T-helper 2 cell treated with Interferon-gamma antibody and Interleukin-4, amounts not matched to agents 5 μg/mL and 100 μg/mL, for 36 hours (primary cell): ENCODE measurements around the gene APBA2.

Source experiments
- DNase-seq: peaks from one replicate; pipeline ENCODE4 v3.0.0; 2021; ENCODE audit warnings: low spot score
- H3K27ac Mint-ChIP-seq: one replicate; pipeline ENCODE4 v1.8.0; 2021; ENCODE audit warnings: mild to moderate bottlenecking, mixed read lengths
- H3K27me3 Mint-ChIP-seq: one replicate; pipeline ENCODE4 v1.8.0; 2021; ENCODE audit warnings: low read depth, mixed read lengths
- H3K36me3 Mint-ChIP-seq: one replicate; pipeline ENCODE4 v1.8.0; 2021; ENCODE audit warnings: low read depth, mixed read lengths
- H3K4me1 Mint-ChIP-seq: one replicate; pipeline ENCODE4 v1.8.0; 2021; ENCODE audit warnings: low read depth, mixed read lengths
- H3K4me3 Mint-ChIP-seq: one replicate; pipeline ENCODE4 v1.8.0; 2022; ENCODE audit warnings: mild to moderate bottlenecking, moderate library complexity, mixed read lengths
- H3K9me3 Mint-ChIP-seq: one replicate; pipeline ENCODE4 v1.8.0; 2021; ENCODE audit warnings: mixed read lengths

Gene APBA2

GRCh38 chr15:28963711-28964081 is 77.9 kb downstream of the APBA2 start:
- Mint-ChIP-seq H3K4me1 (peaks cover 15% of the 10 kb centered on the region), H3K27ac (no peak overlapping the region), H3K4me3 (no peak overlapping the region), H3K9me3 (no peaks in the 10 kb centered on the region), H3K27me3 (no peaks in the 10 kb centered on the region), H3K36me3 (peaks cover 1% of the 10 kb centered on the region)
- DNase-seq = peak; percentile 17

- no peak overlapping the region for H3K4me3 Mint-ChIP-seq
- no peak overlapping the region for H3K27ac Mint-ChIP-seq
- no peaks in the 10 kb centered on the region for H3K9me3 Mint-ChIP-seq
- no peaks in the 10 kb centered on the region for H3K27me3 Mint-ChIP-seq
- peaks cover 15% of the 10 kb centered on the region for H3K4me1 Mint-ChIP-seq
- no peak for DNase-seq
- H3K36me3 Mint-ChIP-seq = peaks cover 1% of the 10 kb centered on the region
Measured at GRCh38 chr15:28964098-28964497, 78.3 kb downstream of the APBA2 start.

- no peak overlapping the region for H3K27ac Mint-ChIP-seq
- H3K4me1 Mint-ChIP-seq = peaks cover 15% of the 10 kb centered on the region
- no peak overlapping the region for H3K4me3 Mint-ChIP-seq
- no peak for DNase-seq
- no peaks in the 10 kb centered on the region for H3K9me3 Mint-ChIP-seq
- H3K27me3 Mint-ChIP-seq = peaks cover 9% of the 10 kb centered on the region
- H3K36me3 Mint-ChIP-seq = peaks cover 1% of the 10 kb centered on the region
Measured at GRCh38 chr15:28967066-28967465, 81.3 kb downstream of the APBA2 start.

- peaks cover 11% of the 10 kb centered on the region for H3K27me3 Mint-ChIP-seq
- peaks cover 12% of the 10 kb centered on the region for H3K4me1 Mint-ChIP-seq
- no peak overlapping the region for H3K27ac Mint-ChIP-seq
- no peaks in the 10 kb centered on the region for H3K9me3 Mint-ChIP-seq
- no peak overlapping the region for H3K4me3 Mint-ChIP-seq
- no peak for DNase-seq
- H3K36me3 Mint-ChIP-seq = peaks cover 1% of the 10 kb centered on the region
Measured at GRCh38 chr15:28967990-28968389, 82.2 kb downstream of the APBA2 start.

- H3K36me3 Mint-ChIP-seq = no peaks in the 10 kb centered on the region
- peaks cover 12% of the 10 kb centered on the region for H3K27me3 Mint-ChIP-seq
- DNase-seq = no peak
- no peak overlapping the region for H3K27ac Mint-ChIP-seq
- H3K9me3 Mint-ChIP-seq = no peaks in the 10 kb centered on the region
- peaks cover 6% of the 10 kb centered on the region for H3K4me1 Mint-ChIP-seq
- H3K4me3 Mint-ChIP-seq = no peak overlapping the region
Measured at GRCh38 chr15:28969511-28970085, 83.8 kb downstream of the APBA2 start.

GRCh38 chr15:28974142-28974541 is 88.4 kb downstream of the APBA2 start:
- no peak overlapping the region for H3K27ac Mint-ChIP-seq
- no peaks in the 10 kb centered on the region for H3K9me3 Mint-ChIP-seq
- H3K27me3 Mint-ChIP-seq = peaks cover 12% of the 10 kb centered on the region
- DNase-seq = no peak
- no peak overlapping the region for H3K4me3 Mint-ChIP-seq
- peaks cover 7% of the 10 kb centered on the region for H3K4me1 Mint-ChIP-seq
- H3K36me3 Mint-ChIP-seq = no peaks in the 10 kb centered on the region

- Mint-ChIP-seq H3K27me3 (peaks cover 12% of the 10 kb centered on the region), H3K4me3 (no peak overlapping the region), H3K9me3 (no peaks in the 10 kb centered on the region), H3K36me3 (no peaks in the 10 kb centered on the region), H3K4me1 (peaks cover 7% of the 10 kb centered on the region), H3K27ac (no peak overlapping the region)
- peak; percentile 52 for DNase-seq
Measured at GRCh38 chr15:28975766-28976179, 90.0 kb downstream of the APBA2 start.

- H3K4me3 Mint-ChIP-seq = no peak overlapping the region
Measured at GRCh38 chr15:28977377-28978010, 91.7 kb downstream of the APBA2 start.

GRCh38 chr15:28978011-28978378 is 92.2 kb downstream of the APBA2 start:
- no peak for DNase-seq
- no peaks in the 10 kb centered on the region for H3K9me3 Mint-ChIP-seq
- H3K4me1 Mint-ChIP-seq = peaks cover 7% of the 10 kb centered on the region
- H3K27ac Mint-ChIP-seq = no peak overlapping the region
- H3K27me3 Mint-ChIP-seq = peaks cover 4% of the 10 kb centered on the region
- no peaks in the 10 kb centered on the region for H3K36me3 Mint-ChIP-seq
- no peak overlapping the region for H3K4me3 Mint-ChIP-seq

More at GRCh38 chr15:28977377-28978010, 91.7 kb downstream of the APBA2 start:
- Mint-ChIP-seq H3K4me1 (peaks cover 7% of the 10 kb centered on the region), H3K9me3 (no peaks in the 10 kb centered on the region), H3K27ac (no peak overlapping the region), H3K27me3 (peaks cover 5% of the 10 kb centered on the region), H3K36me3 (no peaks in the 10 kb centered on the region)
- DNase-seq = no peak

- Mint-ChIP-seq H3K27ac (no peak overlapping the region), H3K9me3 (no peaks in the 10 kb centered on the region), H3K4me1 (peaks cover 5% of the 10 kb centered on the region), H3K36me3 (no peaks in the 10 kb centered on the region), H3K27me3 (peaks cover 3% of the 10 kb centered on the region), H3K4me3 (no peak overlapping the region)
- no peak for DNase-seq
Measured at GRCh38 chr15:28978661-28979060, 92.9 kb downstream of the APBA2 start.

GRCh38 chr15:28979208-28979841 is 93.6 kb downstream of the APBA2 start:
- Mint-ChIP-seq H3K27ac (no peak overlapping the region), H3K4me3 (no peak overlapping the region)
- no peak for DNase-seq

GRCh38 chr15:28980709-28981350 is 95.1 kb downstream of the APBA2 start:
- Mint-ChIP-seq H3K4me3 (no peak overlapping the region), H3K9me3 (no peaks in the 10 kb centered on the region), H3K4me1 (peaks cover 4% of the 10 kb centered on the region), H3K27me3 (peaks cover 3% of the 10 kb centered on the region), H3K36me3 (no peaks in the 10 kb centered on the region), H3K27ac (no peak overlapping the region)
- no peak for DNase-seq

More at GRCh38 chr15:28979208-28979841, 93.6 kb downstream of the APBA2 start:
- Mint-ChIP-seq H3K4me1 (peaks cover 3% of the 10 kb centered on the region), H3K36me3 (no peaks in the 10 kb centered on the region), H3K27me3 (peaks cover 3% of the 10 kb centered on the region), H3K9me3 (no peaks in the 10 kb centered on the region)

GRCh38 chr15:28981351-28981720 is 95.6 kb downstream of the APBA2 start:
- H3K27ac Mint-ChIP-seq = no peak overlapping the region
- no peaks in the 10 kb centered on the region for H3K36me3 Mint-ChIP-seq
- H3K4me1 Mint-ChIP-seq = peaks cover 6% of the 10 kb centered on the region
- no peak overlapping the region for H3K4me3 Mint-ChIP-seq
- no peaks in the 10 kb centered on the region for H3K9me3 Mint-ChIP-seq
- H3K27me3 Mint-ChIP-seq = peaks cover 3% of the 10 kb centered on the region
- DNase-seq = no peak

- H3K36me3 Mint-ChIP-seq = no peaks in the 10 kb centered on the region
- peaks cover 6% of the 10 kb centered on the region for H3K4me1 Mint-ChIP-seq
- no peak overlapping the region for H3K27ac Mint-ChIP-seq
- H3K27me3 Mint-ChIP-seq = peaks cover 3% of the 10 kb centered on the region
- DNase-seq = no peak
- H3K9me3 Mint-ChIP-seq = no peaks in the 10 kb centered on the region
- no peak overlapping the region for H3K4me3 Mint-ChIP-seq
Measured at GRCh38 chr15:28981921-28982320, 96.1 kb downstream of the APBA2 start.
